ENCODE measurements around the gene DYNLT2.

DYNLT2 gene

GRCh38 chr6:169722362-169723199 lies 28.8 kb downstream of the DYNLT2 start:
- peak; percentile 23 for DNase-seq (ENCODE audit: low spot score)
- in situ Hi-C loops (cut with MboI; ENCODE audit: low pct_unique_long_range_greater_than_20kb, low sequenced_read_pairs, unreplicated experiment), result no loop called here
- no peak for TF ChIP-seq CTCF (IDR thresholded peaks at IDR 0.05; ENCODE audit: extremely low read depth, insufficient read depth, missing control alignments)

- in situ Hi-C loops (cut with MboI; ENCODE audit: low pct_unique_long_range_greater_than_20kb, low sequenced_read_pairs, unreplicated experiment), result no loop called here
- no peak for DNase-seq (ENCODE audit: low spot score)
- no peak for TF ChIP-seq CTCF (IDR thresholded peaks at IDR 0.05; ENCODE audit: extremely low read depth, insufficient read depth, missing control alignments)
These were observed 31.0 kb downstream of the DYNLT2 start for GRCh38 chr6:169720207-169720855.

GRCh38 chr6:169719117-169719516 lies 32.3 kb downstream of the DYNLT2 start:
- in situ Hi-C loops (cut with MboI; ENCODE audit: low pct_unique_long_range_greater_than_20kb, low sequenced_read_pairs, unreplicated experiment), result no loop called here
- no peak for TF ChIP-seq CTCF (IDR thresholded peaks at IDR 0.05; ENCODE audit: extremely low read depth, insufficient read depth, missing control alignments)
- DNase-seq (ENCODE audit: low spot score), result no peak

- DNase-seq (ENCODE audit: low spot score), result no peak
- TF ChIP-seq CTCF (IDR thresholded peaks at IDR 0.05; ENCODE audit: extremely low read depth, insufficient read depth, missing control alignments), result no peak
- in situ Hi-C loops (cut with MboI; ENCODE audit: low pct_unique_long_range_greater_than_20kb, low sequenced_read_pairs, unreplicated experiment), result no loop called here
These were observed 36.8 kb downstream of the DYNLT2 start for GRCh38 chr6:169714595-169714994.

DNA sequence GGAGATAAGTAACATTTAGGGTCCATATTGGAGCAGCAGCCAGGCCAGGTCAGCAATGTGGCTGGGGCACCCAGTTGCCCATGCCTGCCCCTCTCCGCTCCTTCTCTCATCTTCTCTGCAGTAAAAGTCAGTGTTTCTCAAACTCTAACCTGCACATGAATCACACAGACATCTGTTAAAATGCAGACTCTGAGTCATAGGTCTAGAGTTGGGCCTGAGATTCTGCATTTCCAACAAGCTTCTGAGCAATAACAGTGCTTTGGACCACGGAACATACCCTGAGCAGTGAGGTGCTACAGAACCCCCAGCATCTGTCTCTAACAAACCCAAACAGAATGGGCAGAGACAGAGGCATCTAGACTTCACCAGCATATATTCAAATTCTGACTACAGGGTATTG lies 37.2 kb downstream of the DYNLT2 start:
- no peak for DNase-seq (ENCODE audit: low spot score)
- TF ChIP-seq CTCF (IDR thresholded peaks at IDR 0.05; ENCODE audit: extremely low read depth, insufficient read depth, missing control alignments), result no peak
- in situ Hi-C loops (cut with MboI; ENCODE audit: low pct_unique_long_range_greater_than_20kb, low sequenced_read_pairs, unreplicated experiment), result no loop called here

DNA sequence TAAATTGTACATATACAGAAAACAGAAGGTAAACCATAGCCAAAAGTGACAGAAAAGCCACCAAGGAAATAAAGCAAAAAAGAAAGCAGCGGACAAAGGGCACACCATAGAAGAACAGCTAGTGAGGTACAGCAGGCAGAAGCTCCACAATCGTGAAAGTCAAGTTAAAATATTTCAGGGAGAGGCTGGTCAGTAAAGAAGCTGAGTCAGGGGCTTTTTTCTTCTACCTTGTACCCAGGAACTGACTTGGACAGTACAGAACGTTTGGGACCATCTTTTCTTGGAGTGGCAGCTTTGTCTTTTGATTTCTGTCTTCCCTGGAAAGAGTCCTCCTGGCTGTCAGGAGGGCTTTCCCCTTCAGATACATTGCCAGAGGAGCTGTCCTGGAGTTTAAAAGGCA lies 41.4 kb downstream of the DYNLT2 start:
- DNase-seq (ENCODE audit: low spot score), result no peak
- TF ChIP-seq CTCF (IDR thresholded peaks at IDR 0.05; ENCODE audit: extremely low read depth, insufficient read depth, missing control alignments), result no peak
- in situ Hi-C loops (cut with MboI; ENCODE audit: low pct_unique_long_range_greater_than_20kb, low sequenced_read_pairs, unreplicated experiment), result no loop called here

Data from GM13977 (cell line).